Measurements from ENCODE around the gene BLOC1S6.

The BLOC1S6 gene

GRCh38 chr15:45587863-45588170 lies 638 bp downstream of the BLOC1S6 start:
- no peak for DNase-seq (ENCODE audit: low read depth)
- H3K4me3 ChIP-seq (ENCODE audit: control insufficient read depth, low read depth, low read length), result peak overlapping the region; percentile 98
- TF ChIP-seq CTCF (conservative IDR thresholded peaks at IDR 0.05; ENCODE audit: control insufficient read depth, insufficient read depth, low read depth, low read length), result no peak

GRCh38 chr15:45588219-45588875 lies 1.2 kb downstream of the BLOC1S6 start:
- H3K4me3 ChIP-seq (ENCODE audit: control insufficient read depth, low read depth, low read length), result peak overlapping the region; percentile 98
- no peak for TF ChIP-seq CTCF (conservative IDR thresholded peaks at IDR 0.05; ENCODE audit: control insufficient read depth, insufficient read depth, low read depth, low read length)
- peak; percentile 38 for DNase-seq (ENCODE audit: low read depth)

GRCh38 chr15:45589256-45589655 lies 2.1 kb downstream of the BLOC1S6 start:
- H3K4me3 ChIP-seq (ENCODE audit: control insufficient read depth, low read depth, low read length), result no peak overlapping the region
- no peak for TF ChIP-seq CTCF (conservative IDR thresholded peaks at IDR 0.05; ENCODE audit: control insufficient read depth, insufficient read depth, low read depth, low read length)
- DNase-seq (ENCODE audit: low read depth), result no peak

GRCh38 chr15:45594319-45594718 lies 7.1 kb downstream of the BLOC1S6 start:
- TF ChIP-seq CTCF (conservative IDR thresholded peaks at IDR 0.05; ENCODE audit: control insufficient read depth, insufficient read depth, low read depth, low read length), result no peak
- DNase-seq (ENCODE audit: low read depth), result no peak

GRCh38 chr15:45594835-45595530 lies 7.8 kb downstream of the BLOC1S6 start:
- no peak overlapping the region for H3K4me3 ChIP-seq (ENCODE audit: control insufficient read depth, low read depth, low read length)
- no peak for TF ChIP-seq CTCF (conservative IDR thresholded peaks at IDR 0.05; ENCODE audit: control insufficient read depth, insufficient read depth, low read depth, low read length)
- DNase-seq (ENCODE audit: low read depth), result no peak

More at GRCh38 chr15:45594319-45594718, 7.1 kb downstream of the BLOC1S6 start:
- H3K4me3 ChIP-seq (ENCODE audit: control insufficient read depth, low read depth, low read length), result no peak overlapping the region

GRCh38 chr15:45603881-45604280 lies 16.7 kb downstream of the BLOC1S6 start:
- no peak for TF ChIP-seq CTCF (conservative IDR thresholded peaks at IDR 0.05; ENCODE audit: control insufficient read depth, insufficient read depth, low read depth, low read length)
- H3K4me3 ChIP-seq (ENCODE audit: control insufficient read depth, low read depth, low read length), result no peak overlapping the region
- DNase-seq (ENCODE audit: low read depth), result no peak
